ENCODE data around the gene NIP7.
"Not testable (repeated sequence)": the region's sequence is repeated elsewhere in the genome, so short reads cannot be mapped to it uniquely, and the experiment has no call there.

NIP7 gene

GRCh38 chr16:69339289-69340094, at the start of gene NIP7, which contains the start of gene COG8:
Gene NIP7, plus strand, starts transcription at chr16:69339772. Its CDS starts 58 bp downstream, at chr16:69339830.
Gene COG8, minus strand, starts transcription at chr16:69339564. Its CDS starts 12 bp downstream, at chr16:69339552.
- peak; percentile 88 for DNase-seq (ENCODE audit: low spot score)

- not testable (repeated sequence) for DNase-seq (ENCODE audit: low spot score)
Observed at GRCh38 chr16:69291657-69292056, 47.9 kb upstream of the NIP7 start.

- DNase-seq (ENCODE audit: low spot score), result no peak
Observed at GRCh38 chr16:69293401-69293800, 46.2 kb upstream of the NIP7 start.

GRCh38 chr16:69294051-69294450, 45.5 kb upstream of the NIP7 start:
- DNase-seq (ENCODE audit: low spot score), result no peak

GRCh38 chr16:69296771-69297170, 42.8 kb upstream of the NIP7 start:
- DNase-seq (ENCODE audit: low spot score), result not testable (repeated sequence)

DNA sequence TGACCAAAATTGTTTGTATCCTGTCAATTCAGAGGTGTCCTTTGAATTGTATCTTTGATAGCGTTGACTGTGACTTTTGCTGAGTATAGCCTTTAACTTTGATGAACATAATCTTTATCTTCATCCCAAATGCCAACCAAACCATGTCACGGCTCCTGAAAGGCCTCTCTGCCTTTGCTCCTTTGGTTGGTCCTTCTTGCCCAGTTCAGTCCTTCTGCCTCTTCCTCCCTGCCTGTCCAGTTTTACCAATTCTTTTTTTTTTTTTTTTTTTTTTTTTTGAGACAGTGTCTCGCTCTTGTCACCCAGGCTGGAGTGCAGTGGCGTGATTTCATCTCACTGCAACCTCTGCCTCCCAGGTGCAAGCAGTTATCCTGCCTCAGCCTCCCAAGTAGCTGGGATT, 41.3 kb upstream of the NIP7 start:
- DNase-seq (ENCODE audit: low spot score), result no peak

GRCh38 chr16:69301187-69301586, 38.4 kb upstream of the NIP7 start:
- DNase-seq (ENCODE audit: low spot score), result no peak

DNA sequence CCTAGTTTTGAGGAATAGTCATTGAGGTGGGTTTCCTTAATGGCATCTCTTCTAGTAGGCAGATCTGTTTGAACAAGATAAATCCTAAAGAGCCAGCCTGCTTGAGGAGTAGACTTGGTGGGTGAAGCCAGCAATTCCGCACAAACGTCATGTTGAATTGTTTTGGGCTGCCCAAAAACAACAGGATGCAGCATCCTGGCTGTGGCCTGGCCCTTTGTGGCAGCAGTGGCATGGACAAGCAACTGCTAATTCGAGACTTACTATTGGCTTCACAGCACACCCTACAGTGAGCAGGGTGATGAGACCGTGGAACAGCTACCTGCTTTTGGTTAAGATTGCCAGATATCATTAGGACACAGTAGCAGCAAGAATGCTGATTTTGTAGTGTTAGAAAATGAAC, 37.7 kb upstream of the NIP7 start:
- DNase-seq (ENCODE audit: low spot score), result no peak

GRCh38 chr16:69302301-69302700, 37.3 kb upstream of the NIP7 start:
- DNase-seq (ENCODE audit: low spot score), result no peak

GRCh38 chr16:69306031-69306430, 33.5 kb upstream of the NIP7 start:
- DNase-seq (ENCODE audit: low spot score), result no peak

DNA sequence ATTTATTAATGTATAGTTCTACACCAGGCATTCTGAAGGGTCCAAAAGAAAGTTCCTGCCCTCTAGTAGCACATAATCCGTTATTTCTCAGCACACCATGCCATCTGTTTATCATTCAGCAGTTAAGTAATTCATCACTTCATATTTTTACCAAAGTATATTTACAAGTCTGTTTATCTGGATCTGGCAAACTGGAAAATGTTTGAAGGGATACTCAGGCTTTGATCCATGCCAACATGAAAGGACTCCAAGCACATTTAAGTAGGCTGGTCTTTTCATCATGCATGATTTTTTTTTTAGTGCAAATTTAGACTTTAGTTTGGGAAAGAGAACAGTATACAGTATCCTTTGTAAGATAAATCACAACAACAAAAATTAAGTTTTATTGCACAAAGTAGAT, 32.5 kb upstream of the NIP7 start:
- no peak for DNase-seq (ENCODE audit: low spot score)

GRCh38 chr16:69307856-69308255, 31.7 kb upstream of the NIP7 start:
- DNase-seq (ENCODE audit: low spot score), result no peak

- DNase-seq (ENCODE audit: low spot score), result no peak
Observed at GRCh38 chr16:69309316-69309715, 30.3 kb upstream of the NIP7 start.

GRCh38 chr16:69310653-69311532, 28.7 kb upstream of the NIP7 start, which contains the start of gene VPS4A:
Gene VPS4A, plus strand, starts transcription at chr16:69311350. Its CDS starts 162 bp downstream, at chr16:69311512.
- peak; percentile 98 for DNase-seq (ENCODE audit: low spot score)

DNA sequence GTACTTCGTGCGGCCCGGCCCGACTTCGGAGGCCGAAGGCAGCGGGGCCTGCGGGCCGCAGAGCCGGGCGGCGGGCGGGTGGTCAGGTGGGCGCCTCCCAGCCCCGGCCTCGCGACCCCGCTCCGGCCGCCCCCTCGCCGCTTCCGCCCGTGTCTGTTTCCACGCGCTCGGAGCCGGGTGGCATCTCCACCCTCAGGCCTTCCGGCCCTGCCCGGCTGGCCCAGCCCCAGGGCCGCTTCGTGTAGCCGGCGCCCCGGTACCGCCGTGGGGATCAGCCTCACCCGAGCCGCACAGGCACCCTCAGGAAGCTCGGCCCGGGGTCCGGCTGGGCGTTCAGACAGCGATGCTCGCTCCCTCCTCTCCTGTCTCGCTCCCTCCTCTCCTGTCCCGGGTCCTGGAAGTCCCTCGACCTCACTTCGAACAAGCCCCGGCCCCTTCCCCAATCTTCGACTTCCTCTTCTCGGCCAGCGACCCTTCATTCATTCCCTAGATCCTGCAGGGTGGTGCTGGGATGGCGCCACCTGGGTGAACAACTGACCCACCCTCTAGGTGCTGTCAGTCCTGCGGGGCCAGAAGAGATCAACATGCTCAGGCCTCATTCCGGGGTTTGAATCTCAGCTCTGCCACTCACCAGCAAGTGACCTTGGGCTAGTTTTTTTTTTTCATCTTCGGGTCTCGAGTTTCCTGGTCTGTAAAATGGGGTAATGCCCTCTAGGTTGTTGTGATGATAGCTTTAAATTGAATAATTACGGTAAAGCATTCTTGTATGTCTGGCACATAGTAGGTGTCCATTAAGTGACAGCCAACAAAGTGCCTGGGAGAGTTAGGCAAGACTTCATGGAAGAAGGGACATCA, 27.8 kb upstream of the NIP7 start:
- peak; percentile 60 for DNase-seq (ENCODE audit: low spot score)

DNA sequence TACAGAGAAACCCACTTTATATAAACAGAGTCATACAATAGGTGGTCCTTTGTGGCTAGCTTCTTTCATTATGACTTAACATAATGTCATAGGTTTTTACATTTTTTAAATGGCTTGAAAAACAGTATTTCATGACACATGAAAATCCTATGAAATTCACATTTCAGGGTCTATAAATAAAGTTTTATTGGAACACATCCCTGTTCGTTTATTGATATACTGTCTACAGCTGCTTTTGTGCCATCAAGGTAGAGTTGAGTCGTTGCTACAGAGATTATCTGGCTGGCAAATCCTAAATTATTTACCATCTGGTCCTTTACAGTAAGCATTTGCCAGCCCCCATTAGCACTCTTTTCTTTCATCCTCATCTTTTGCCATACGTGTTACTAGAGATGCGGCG, 26.1 kb upstream of the NIP7 start:
- DNase-seq (ENCODE audit: low spot score), result no peak

- no peak for DNase-seq (ENCODE audit: low spot score)
Observed at GRCh38 chr16:69314534-69314933, 25.0 kb upstream of the NIP7 start.

- DNase-seq (ENCODE audit: low spot score), result no peak
Observed at GRCh38 chr16:69315486-69316311, 23.9 kb upstream of the NIP7 start.

GRCh38 chr16:69316595-69317034, 23.0 kb upstream of the NIP7 start:
- no peak for DNase-seq (ENCODE audit: low spot score)

- DNase-seq (ENCODE audit: low spot score), result no peak
Observed at GRCh38 chr16:69318177-69318910, 21.2 kb upstream of the NIP7 start.
